DMS 273 (cell line): ENCODE data around the gene PRKG1.
"Not testable (repeated sequence)": the region's sequence is repeated elsewhere in the genome, so short reads cannot be mapped to it uniquely, and the experiment has no call there.

ENCODE experiments used
- DNase-seq: peaks from one replicate; lab custom pipeline; 2025; ENCODE audit not compliant: unreplicated experiment; lab: John Stamatoyannopoulos, UW

Gene PRKG1

GRCh38 chr10:51718804-51719291 lies 644.6 kb downstream of the PRKG1 start:
- DNase-seq, result no peak

- DNase-seq, result no peak
These were observed 649.8 kb downstream of the PRKG1 start for GRCh38 chr10:51724038-51724437.

- DNase-seq, result no peak
These were observed 655.7 kb downstream of the PRKG1 start for GRCh38 chr10:51729822-51730555.

DNA sequence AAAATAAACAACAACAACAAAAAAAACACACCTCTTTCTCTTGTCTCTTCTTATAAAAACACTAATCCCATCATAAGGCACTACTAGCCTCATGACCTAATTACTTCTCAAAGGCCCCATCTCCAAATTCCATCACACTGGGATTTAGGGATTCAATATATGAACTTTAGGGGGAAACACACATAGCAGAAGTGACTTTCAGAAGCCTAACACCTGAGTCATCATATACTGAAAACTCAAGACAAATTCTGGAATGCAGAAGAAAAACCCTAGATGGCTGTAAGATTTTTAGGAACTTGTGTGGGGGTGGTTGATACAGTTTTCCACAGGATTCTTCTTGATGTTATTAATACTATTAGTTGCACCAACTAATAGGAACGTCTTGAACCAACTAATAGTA lies 658.8 kb downstream of the PRKG1 start:
- DNase-seq, result no peak

DNA sequence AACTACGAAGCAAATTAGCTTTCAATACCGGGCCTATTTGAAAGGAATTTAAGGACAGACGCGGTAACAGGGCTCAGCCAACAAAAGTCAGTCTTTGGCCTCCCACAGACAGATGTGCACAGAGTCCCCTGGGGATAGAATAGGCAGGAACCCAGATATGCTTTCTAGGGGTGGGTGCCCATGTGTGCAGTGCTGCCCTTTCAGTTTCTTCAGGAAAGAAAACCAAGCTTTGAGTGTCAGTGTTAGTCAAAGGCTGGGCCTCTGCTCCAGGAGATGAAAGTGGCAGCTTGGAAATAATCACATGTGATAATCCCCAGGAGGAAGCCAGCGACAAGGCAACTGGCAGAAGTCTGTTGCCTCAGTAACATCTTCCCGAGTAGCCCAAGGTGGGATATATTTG lies 668.9 kb downstream of the PRKG1 start:
- peak; percentile 63 for DNase-seq

- no peak for DNase-seq
These were observed 670.1 kb downstream of the PRKG1 start for GRCh38 chr10:51744235-51745000.

DNA sequence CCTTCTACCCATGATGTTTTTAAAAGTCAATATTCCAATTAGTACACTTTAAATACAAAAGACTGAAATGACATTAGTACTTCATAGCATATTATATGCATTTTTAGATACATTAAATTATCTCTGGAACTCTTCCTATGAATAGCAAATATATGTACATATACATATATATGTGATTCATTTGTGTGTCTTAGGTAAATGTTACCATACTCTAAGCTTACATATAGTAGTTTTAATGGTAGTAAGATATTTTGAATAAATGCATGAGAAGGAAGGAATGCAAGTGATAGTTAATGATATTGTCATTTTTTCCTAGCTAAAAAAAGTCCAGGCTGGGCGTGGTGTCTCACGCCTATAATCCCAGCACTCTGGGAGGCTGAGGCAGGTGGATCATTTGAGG lies 671.1 kb downstream of the PRKG1 start:
- DNase-seq, result no peak

DNA sequence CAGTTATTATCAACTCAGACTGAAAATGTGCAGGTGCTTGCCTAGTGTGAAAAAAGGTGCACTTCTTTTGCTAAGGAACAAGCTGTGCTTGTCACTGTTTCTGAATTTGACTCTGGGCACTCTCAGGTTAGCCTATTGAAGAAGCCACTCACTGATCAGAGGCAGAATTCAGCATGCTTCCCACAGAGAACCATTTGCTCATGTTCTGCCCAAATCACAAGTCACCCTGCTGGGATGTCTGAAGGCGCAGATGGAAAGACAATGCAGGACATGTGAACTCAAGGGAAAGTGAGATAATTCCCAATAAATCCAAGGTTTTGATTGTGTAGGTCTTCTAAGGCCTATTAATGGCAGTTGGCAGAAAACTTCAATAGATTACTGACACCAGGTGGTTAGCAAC lies 672.9 kb downstream of the PRKG1 start:
- no peak for DNase-seq

GRCh38 chr10:51748959-51749358 lies 674.7 kb downstream of the PRKG1 start:
- no peak for DNase-seq

GRCh38 chr10:51758366-51758765 lies 684.1 kb downstream of the PRKG1 start:
- no peak for DNase-seq

GRCh38 chr10:51758838-51759237 lies 684.6 kb downstream of the PRKG1 start:
- not testable (repeated sequence) for DNase-seq

- no peak for DNase-seq
These were observed 685.7 kb downstream of the PRKG1 start for GRCh38 chr10:51759896-51760534.

- DNase-seq, result no peak
These were observed 686.8 kb downstream of the PRKG1 start for GRCh38 chr10:51760864-51761640.

- DNase-seq, result no peak
These were observed 689.5 kb downstream of the PRKG1 start for GRCh38 chr10:51763746-51764145.

- no peak for DNase-seq
These were observed 691.1 kb downstream of the PRKG1 start for GRCh38 chr10:51765284-51765971.

- DNase-seq, result no peak
These were observed 692.3 kb downstream of the PRKG1 start for GRCh38 chr10:51766423-51767102.

DNA sequence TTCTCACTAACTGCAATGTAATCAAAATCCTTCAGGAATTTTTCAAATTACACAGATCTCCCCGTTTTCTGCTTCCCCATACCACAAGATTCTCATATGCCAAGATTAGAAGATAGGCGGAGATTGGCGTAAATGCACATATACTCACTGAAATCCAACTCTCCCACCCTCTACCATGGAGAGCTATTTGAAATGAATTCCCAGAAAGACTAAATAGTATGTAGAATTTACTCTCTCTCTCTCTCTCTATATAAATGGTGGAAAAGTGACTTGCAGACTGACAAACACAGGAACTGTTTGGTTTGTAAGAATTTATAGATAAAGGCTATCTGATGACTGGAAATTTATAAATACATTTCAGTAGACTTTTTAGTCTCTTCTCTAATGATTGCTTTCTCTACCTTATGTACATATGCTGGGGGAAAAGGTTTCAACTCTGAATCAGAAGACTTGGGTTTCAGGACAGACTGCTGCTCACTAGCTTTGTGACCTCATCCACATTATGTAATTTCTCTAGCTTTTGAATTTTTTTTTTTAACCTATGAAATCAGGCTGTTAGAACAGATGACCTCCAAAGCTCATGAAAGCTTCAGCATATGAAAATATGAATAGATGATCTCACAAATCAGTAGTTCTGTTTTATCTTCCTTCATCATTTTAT lies 692.9 kb downstream of the PRKG1 start:
- peak; percentile 20 for DNase-seq

- peak; percentile 48 for DNase-seq
These were observed 694.7 kb downstream of the PRKG1 start for GRCh38 chr10:51768886-51769465.

GRCh38 chr10:51770709-51771108 lies 696.4 kb downstream of the PRKG1 start:
- no peak for DNase-seq
